Measurements from ENCODE around the gene QKI. TPM values are rescaled to one million over a fixed set of nuclear protein-coding genes. Genes with fewer than 3 reads are reported as not detected.

The QKI gene
- total RNA-seq, 1 donor from 2014 or later: 204 TPM

- no peaks in the 10 kb centered on the region for H3K27me3 ChIP-seq (ENCODE audit: insufficient read depth, low read length)
- no peak for DNase-seq (ENCODE audit: low read depth)
- peaks cover 62% of the 10 kb centered on the region for H4K20me1 ChIP-seq (ENCODE audit: insufficient read depth, low read length)
- TF ChIP-seq EZH2 (IDR thresholded peaks at IDR 0.05; ENCODE audit: insufficient read depth, low read length): no peak
- TF ChIP-seq CTCF (IDR thresholded peaks at IDR 0.05; ENCODE audit: insufficient read depth, low read depth, low read length): no peak
- H3K9me3 Mint-ChIP-seq (ENCODE audit: unreplicated experiment): no peaks in the 10 kb centered on the region
- peak overlapping the region; percentile 49 for H3K4me3 ChIP-seq (ENCODE audit: insufficient read depth, low read depth, low read length)
- peak overlapping the region; percentile 79 for H3K27ac Mint-ChIP-seq (ENCODE audit: unreplicated experiment)
- H3K36me3 Mint-ChIP-seq (ENCODE audit: low read depth, unreplicated experiment): no peaks in the 10 kb centered on the region
- H2AFZ ChIP-seq (ENCODE audit: low read depth, low read length): no peak overlapping the region
- FAIRE-seq: no peak
- H3K4me1 Mint-ChIP-seq (ENCODE audit: low read depth, unreplicated experiment): peaks cover 35% of the 10 kb centered on the region
- H3K27me3 Mint-ChIP-seq (ENCODE audit: low read depth, unreplicated experiment): no peaks in the 10 kb centered on the region
- peak overlapping the region; percentile 85 for H3K4me3 Mint-ChIP-seq (ENCODE audit: unreplicated experiment)
- H3K36me3 ChIP-seq (ENCODE audit: insufficient read depth, low read length): no peaks in the 10 kb centered on the region
- H3K9me3 ChIP-seq (ENCODE audit: insufficient read depth, low read depth, low read length): no peaks in the 10 kb centered on the region
- peak overlapping the region; percentile 79 for H3K9ac ChIP-seq (ENCODE audit: low read length)
- H3K4me1 ChIP-seq (ENCODE audit: insufficient read depth, low read length): peaks cover 33% of the 10 kb centered on the region
- H3K4me2 ChIP-seq (ENCODE audit: low read length): peak overlapping the region; percentile 86
- H3K27ac ChIP-seq (ENCODE audit: low read depth, low read length): peak overlapping the region; percentile 56
- peaks cover 85% of the 10 kb centered on the region for H3K79me2 ChIP-seq (ENCODE audit: insufficient read depth, low read length)
Measured at GRCh38 chr6:163418311-163419029, 4.0 kb downstream of the QKI start.

- Mint-ChIP-seq H3K9me3 (ENCODE audit: unreplicated experiment) (no peaks in the 10 kb centered on the region), H3K36me3 (ENCODE audit: low read depth, unreplicated experiment) (no peaks in the 10 kb centered on the region), H3K27me3 (ENCODE audit: low read depth, unreplicated experiment) (no peaks in the 10 kb centered on the region), H3K27ac (ENCODE audit: unreplicated experiment) (peak overlapping the region; percentile 67), H3K4me3 (ENCODE audit: unreplicated experiment) (peak overlapping the region; percentile 85), H3K4me1 (ENCODE audit: low read depth, unreplicated experiment) (peaks cover 41% of the 10 kb centered on the region)
- DNase-seq (ENCODE audit: low read depth) (peak; percentile 68), FAIRE-seq (peak; percentile 63)
- Histone ChIP-seq H3K36me3 (ENCODE audit: insufficient read depth, low read length) (no peaks in the 10 kb centered on the region), H4K20me1 (ENCODE audit: insufficient read depth, low read length) (peaks cover 74% of the 10 kb centered on the region), H3K4me1 (ENCODE audit: insufficient read depth, low read length) (peaks cover 40% of the 10 kb centered on the region), H3K4me2 (ENCODE audit: low read length) (peak overlapping the region; percentile 86), H3K9ac (ENCODE audit: low read length) (peak overlapping the region; percentile 79), H3K27me3 (ENCODE audit: insufficient read depth, low read length) (no peaks in the 10 kb centered on the region), H3K4me3 (ENCODE audit: insufficient read depth, low read depth, low read length) (peak overlapping the region; percentile 49), H3K79me2 (ENCODE audit: insufficient read depth, low read length) (peaks cover 97% of the 10 kb centered on the region), H2AFZ (ENCODE audit: low read depth, low read length) (no peak overlapping the region), H3K9me3 (ENCODE audit: insufficient read depth, low read depth, low read length) (no peaks in the 10 kb centered on the region), H3K27ac (ENCODE audit: low read depth, low read length) (peak overlapping the region; percentile 41)
- TF ChIP-seq EZH2 (IDR thresholded peaks at IDR 0.05; ENCODE audit: insufficient read depth, low read length) (no peak), CTCF (IDR thresholded peaks at IDR 0.05; ENCODE audit: insufficient read depth, low read depth, low read length) (no peak)
Measured at GRCh38 chr6:163419413-163420288, 5.1 kb downstream of the QKI start.
